Kidney epithelial cell (primary cell): Measurements from ENCODE around the gene FAM72C. TPM values are rescaled to one million over a fixed set of nuclear protein-coding genes. Genes with fewer than 3 reads are reported as not detected.
"Not testable (repeated sequence)": the region's sequence is repeated elsewhere in the genome, so short reads cannot be mapped to it uniquely, and the experiment has no call there.

Experiments used
- DNase-seq: peaks from one replicate; pipeline ENCODE4 v3.0.0-alpha.2; 2010; ENCODE audit warnings: low read depth
- H3K27me3 ChIP-seq: 2 replicates; pipeline ENCODE4 v1.6.0; 2011; ENCODE audit warnings: low read length; ENCODE audit not compliant: control insufficient read depth, insufficient read depth
- H3K36me3 ChIP-seq: 2 replicates; pipeline ENCODE4 v1.5.1; 2011; ENCODE audit warnings: low read length; ENCODE audit not compliant: control insufficient read depth, insufficient read depth
- H3K4me3 ChIP-seq: 2 replicates; pipeline ENCODE4 v1.5.1; 2011; ENCODE audit warnings: low read depth, mild to moderate bottlenecking, control low read depth, low read length
- total RNA-seq: library from RNA; depleted of rRNA; stranded (reverse); fragments of >200 nt; gene quantifications from 2 replicates; pipeline ENCODE4 v1.2.3, GENCODE V29; 2015

Gene FAM72C
- total RNA-seq = 0.25 TPM in 1 of 2 replicates, not detected in the other

GRCh38 chr1:143971924-143972700, at the start of gene FAM72C:
Gene FAM72C (minus strand): TSS chr1:143971986. CDS start chr1:143971141, 845 bp downstream.
- H3K27me3 ChIP-seq, DNase-seq, H3K4me3 ChIP-seq, H3K36me3 ChIP-seq: not testable (repeated sequence)

GRCh38 chr1:144020001-144020738, 48.4 kb upstream of the FAM72C start:
- DNase-seq, H3K27me3 ChIP-seq, H3K4me3 ChIP-seq, H3K36me3 ChIP-seq: not testable (repeated sequence)

- not testable (repeated sequence) for H3K27me3 ChIP-seq, H3K36me3 ChIP-seq, DNase-seq, H3K4me3 ChIP-seq
These were observed 47.3 kb upstream of the FAM72C start for GRCh38 chr1:144019101-144019500.

DNA sequence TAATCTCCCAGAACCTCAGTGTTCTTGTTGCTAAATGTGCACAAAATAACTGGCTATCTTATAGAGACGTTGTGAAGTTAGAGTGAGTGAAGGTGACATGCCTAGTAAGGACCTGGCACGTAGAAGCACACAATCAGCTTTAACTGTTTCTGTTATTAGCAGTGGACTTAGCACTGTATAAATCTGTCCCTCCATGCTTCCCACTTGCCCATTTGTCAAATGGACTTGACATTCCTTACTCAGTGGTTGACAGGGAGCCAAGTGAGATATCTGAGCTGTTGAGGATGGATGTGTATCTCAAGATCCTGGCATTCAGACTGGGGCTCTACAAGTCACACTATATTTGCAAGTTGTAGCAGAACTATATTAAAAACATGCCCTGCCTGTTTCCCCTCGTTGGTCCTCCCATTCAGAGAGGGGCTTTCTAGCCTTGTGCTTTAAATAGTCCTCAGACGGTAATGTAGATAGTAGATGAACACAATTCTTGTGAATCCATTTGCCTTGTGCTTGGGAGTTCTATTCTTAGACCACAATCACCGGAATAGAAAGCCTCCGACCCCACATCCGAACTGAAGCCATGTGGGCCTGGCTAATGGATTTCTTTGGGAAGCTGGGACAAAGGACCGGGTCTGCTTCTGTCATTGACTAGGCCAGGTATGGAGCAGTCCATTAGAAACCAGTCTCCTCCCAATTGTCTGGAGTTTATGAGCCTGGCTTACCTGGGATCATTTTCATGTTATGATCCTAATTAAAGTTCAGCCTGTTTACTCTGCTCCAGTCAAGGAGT, 43.6 kb upstream of the FAM72C start:
- H3K36me3 ChIP-seq, DNase-seq, H3K27me3 ChIP-seq, H3K4me3 ChIP-seq: not testable (repeated sequence)

GRCh38 chr1:144014528-144014927, 42.7 kb upstream of the FAM72C start:
- not testable (repeated sequence) for H3K36me3 ChIP-seq, DNase-seq, H3K4me3 ChIP-seq, H3K27me3 ChIP-seq

- H3K27me3 ChIP-seq, DNase-seq, H3K36me3 ChIP-seq, H3K4me3 ChIP-seq: not testable (repeated sequence)
These were observed 42.3 kb upstream of the FAM72C start for GRCh38 chr1:144014121-144014520.

DNA sequence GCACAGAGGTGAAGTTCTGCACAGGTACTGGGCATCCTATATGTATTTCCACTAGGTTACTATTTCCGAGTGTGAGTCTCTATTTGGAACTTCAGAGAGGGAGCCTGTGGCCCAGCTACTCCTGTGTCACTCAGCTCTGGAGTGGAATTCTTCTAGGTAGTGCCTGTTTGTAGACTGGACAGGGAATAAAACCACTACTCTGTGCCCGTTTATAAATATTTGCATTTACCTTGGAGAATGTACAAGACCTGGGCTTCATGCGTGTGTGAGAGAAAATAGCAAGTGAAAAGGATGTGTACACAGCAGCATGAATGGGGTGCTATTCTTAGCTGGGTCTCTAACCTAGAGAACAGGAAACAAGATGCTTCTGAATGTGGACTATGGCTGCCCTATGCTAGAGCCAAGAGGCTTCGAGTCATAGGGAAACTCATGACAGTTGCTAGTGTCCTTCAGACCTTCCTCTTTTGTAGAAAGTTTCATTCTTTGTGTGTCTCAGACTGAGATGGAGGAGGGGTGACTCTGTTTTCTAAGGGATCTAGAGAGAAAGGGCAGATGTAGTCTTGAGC, 40.5 kb upstream of the FAM72C start:
- not testable (repeated sequence) for DNase-seq, H3K36me3 ChIP-seq, H3K4me3 ChIP-seq, H3K27me3 ChIP-seq

- not testable (repeated sequence) for DNase-seq, H3K4me3 ChIP-seq, H3K27me3 ChIP-seq, H3K36me3 ChIP-seq
These were observed 37.6 kb upstream of the FAM72C start for GRCh38 chr1:144009410-144009809.

DNA sequence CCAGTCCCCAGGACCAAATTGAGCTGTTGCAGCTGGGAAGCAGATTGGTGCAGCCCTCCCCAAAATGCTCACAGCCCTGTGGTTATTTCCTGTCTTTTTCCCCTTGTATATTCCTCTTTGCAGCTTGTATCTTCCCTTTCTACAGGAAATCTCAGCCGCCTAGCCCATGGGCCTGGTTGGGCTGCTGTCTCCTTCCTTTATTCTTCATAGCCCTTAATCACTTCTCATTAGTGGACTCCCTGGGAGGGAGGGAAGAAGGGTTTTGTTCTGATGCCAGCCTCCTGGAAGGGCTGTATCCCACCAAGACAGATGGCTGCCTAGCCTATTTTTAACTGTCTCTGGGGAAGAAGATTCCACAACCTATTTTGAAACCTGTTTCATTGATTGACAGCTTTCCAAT, 32.5 kb upstream of the FAM72C start:
- not testable (repeated sequence) for DNase-seq, H3K4me3 ChIP-seq, H3K36me3 ChIP-seq, H3K27me3 ChIP-seq

DNA sequence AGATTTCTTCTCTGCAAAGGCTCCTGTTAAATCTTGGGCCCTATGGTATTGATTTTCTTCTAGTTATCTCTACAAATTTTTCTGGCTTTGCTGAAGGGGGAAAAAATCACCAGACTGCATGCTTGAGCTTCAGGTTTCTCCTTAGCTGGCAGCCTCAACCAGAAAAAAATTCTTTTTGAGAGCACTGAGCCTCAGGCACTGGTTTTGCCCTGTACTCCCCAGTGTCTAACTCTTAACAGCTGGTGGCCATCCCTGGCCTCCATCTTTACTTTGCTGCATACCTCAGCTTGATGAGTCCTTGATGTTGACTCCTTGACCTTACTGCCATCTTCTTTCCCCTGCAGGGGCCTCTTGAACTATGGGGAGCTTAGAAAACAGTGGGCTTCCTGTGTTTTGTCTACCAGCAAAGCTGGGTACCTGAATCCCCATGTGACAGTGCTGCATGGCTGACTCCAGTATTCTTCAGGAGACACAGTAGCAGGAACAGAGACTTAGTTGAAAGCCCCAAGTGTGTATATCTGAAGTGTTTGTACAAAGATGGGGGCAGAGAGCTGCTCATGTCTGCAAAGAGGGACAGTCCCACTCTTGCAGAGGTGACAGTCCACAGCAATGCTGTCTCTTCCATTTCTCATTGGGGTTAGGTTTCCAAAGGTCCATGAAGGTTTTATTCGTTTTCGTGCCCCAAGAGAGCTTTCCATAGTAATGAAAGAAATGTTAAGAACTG, 31.7 kb upstream of the FAM72C start:
- not testable (repeated sequence) for H3K36me3 ChIP-seq, H3K4me3 ChIP-seq, H3K27me3 ChIP-seq, DNase-seq

DNA sequence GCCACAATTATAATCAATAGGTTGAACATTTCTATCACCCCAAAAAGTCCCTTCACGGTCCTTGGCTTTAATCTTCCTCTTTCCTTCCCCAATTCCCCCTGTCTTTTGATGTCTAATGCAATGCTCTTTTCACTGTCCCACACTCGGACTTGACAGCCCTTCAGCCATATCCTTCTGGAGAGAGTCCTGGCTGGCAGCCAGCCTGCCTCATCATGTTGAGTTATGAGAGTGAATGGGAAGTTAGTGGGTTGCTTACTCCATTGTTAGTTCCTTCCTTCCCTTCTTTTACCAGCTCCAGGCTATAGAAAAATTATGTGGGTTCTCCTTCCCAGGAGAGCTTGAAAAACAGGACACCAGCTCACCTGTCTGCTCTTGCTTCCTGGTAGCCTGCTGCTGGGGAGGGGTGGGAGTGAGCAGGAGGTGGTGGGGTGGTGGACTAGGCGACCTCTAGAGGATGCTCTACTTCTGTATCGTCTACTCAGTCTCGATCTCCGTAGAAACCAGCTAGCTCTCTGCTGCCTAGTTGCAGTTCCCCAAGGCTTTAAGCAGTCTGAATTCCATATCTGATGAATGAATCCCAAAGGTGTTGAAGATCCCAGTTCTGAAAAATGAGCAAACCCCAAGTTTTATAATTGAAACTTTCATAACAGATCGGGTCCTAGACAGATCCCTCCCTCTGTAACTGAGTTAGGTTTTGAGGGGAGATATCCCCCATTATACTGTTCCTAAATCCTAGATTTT, 30.5 kb upstream of the FAM72C start:
- not testable (repeated sequence) for DNase-seq, H3K27me3 ChIP-seq, H3K4me3 ChIP-seq, H3K36me3 ChIP-seq

GRCh38 chr1:144001077-144001476, 29.3 kb upstream of the FAM72C start:
- not testable (repeated sequence) for H3K27me3 ChIP-seq, H3K36me3 ChIP-seq, DNase-seq, H3K4me3 ChIP-seq

- not testable (repeated sequence) for H3K4me3 ChIP-seq, H3K27me3 ChIP-seq, H3K36me3 ChIP-seq, DNase-seq
These were observed 24.2 kb upstream of the FAM72C start for GRCh38 chr1:143996020-143996419.
